Activated CD4-positive, alpha-beta T cell treated with anti-CD3 and anti-CD28 coated beads, Interleukin-2, amount 50 U/mL, for 24 hours (primary cell): ENCODE measurements around the gene MTHFD1L.
"Not testable (repeated sequence)": the region's sequence is repeated elsewhere in the genome, so short reads cannot be mapped to it uniquely, and the experiment has no call there.

Source experiments
- DNase-seq, 2 donors: peaks; one replicate each; pipeline ENCODE4 v3.0.0-alpha.2; 2020; ENCODE audit warnings: low read depth in 1 of 2, low spot score in 1 of 2

MTHFD1L gene

DNA sequence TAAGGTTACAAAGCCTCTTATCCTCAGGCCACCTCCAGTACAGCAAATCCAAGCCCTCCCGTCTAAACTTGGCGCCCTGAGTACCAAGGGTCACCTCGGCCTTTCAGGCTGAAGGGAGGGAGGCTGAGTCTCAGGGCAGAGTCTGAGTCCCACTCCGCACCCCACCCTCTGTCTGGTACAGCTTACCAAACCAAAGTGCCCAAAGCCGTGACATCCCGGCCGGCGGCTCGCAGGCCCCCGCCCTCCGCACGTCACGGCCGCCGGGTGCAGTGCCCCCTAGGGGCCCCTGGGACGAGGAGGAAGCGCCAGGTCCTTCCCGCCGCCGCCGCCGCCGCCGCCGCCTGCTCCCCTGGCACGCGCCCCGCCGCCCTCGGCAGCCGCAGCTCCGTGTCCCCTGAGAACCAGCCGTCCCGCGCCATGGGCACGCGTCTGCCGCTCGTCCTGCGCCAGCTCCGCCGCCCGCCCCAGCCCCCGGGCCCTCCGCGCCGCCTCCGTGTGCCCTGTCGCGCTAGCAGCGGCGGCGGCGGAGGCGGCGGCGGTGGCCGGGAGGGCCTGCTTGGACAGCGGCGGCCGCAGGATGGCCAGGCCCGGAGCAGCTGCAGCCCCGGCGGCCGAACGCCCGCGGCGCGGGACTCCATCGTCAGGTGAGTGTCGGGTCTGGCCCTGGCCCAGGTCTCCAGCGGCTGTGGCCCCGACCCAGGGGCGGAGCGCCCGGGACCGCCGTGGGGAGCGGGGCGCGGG is at the start of gene MTHFD1L:
MTHFD1L (plus strand) TSS at position 297 of the 741 bp plus-strand sequence; CDS start at position 418, 121 bp downstream.
- peak; percentile 54 to 67 for DNase-seq

DNA sequence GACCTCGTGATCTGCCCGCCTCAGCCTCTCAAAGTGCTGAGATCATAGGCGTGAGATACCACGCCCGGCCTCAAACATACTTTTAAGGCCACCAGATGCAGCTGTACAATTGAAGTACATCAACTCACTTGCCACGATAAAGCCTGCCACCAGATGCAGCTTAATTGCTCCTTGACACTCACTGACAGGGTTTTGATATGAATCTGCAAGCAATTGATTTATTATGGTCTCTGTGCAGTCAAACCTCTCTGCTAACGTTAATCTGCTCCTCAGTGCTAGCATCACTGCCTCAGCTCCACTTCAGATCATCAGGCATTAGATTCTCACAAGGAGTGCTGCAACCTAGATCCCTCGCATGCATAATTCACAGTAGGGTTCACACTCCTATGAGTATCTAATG is 48.9 kb upstream of the MTHFD1L start:
- not testable (repeated sequence) for DNase-seq

DNA sequence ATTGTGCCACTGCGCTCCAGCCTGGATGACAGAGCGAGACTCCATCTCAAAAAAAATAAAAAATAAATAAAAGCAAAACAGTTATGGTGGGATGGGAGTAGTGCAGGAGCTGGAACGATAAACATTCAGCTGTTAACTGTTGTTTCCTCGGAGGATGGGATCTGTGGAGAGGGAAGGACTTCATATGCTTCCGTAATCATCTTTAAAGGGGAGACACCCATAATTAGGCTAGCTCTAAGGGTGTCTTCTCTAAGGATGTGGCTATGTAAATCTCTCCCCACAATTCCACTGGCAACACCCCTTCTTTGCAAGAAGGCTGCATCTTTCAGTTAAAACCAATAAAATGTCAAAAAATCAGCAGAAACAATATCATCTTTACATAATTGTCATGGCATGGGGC is 42.6 kb upstream of the MTHFD1L start:
- DNase-seq, result no peak

DNA sequence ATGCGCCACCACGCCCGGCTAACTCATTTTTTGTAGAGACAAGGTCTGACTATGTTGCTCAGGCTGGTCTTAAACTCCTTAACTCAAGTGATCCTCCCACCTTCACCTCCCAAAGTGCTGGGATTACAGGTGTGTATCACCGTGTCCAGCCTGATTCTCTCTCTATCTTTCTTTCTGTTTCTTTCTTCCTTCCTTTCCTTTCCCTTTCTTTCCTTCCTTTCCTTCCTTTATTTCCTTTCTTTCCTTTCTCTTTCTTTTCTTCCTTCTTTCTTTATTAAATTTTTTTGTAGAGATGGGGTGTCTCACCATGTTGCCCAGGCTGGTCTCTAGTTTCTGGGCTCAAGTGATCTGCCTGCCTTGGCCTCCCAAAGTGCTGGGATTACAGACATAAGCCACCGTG is 38.7 kb upstream of the MTHFD1L start:
- DNase-seq, result no peak

DNA sequence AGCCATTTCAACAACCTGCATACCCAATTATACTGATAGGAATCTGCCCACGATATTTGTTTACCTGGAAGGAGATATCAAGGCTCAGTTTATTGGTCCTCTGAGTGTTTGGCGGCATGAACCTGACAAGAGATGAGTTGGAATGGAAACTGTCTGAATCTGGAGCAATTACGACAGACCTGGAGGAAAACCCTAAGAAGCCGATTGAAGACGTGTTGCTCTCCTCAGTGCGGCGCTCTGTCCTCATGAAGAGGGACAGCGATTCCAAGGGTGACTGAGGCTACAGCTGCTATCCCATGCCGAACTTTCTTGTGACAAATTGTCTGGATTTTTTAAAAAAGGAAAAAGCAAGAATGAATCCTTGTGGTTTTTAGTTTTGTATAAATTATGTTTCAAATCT is 37.4 kb upstream of the MTHFD1L start:
- not testable (repeated sequence) for DNase-seq

DNA sequence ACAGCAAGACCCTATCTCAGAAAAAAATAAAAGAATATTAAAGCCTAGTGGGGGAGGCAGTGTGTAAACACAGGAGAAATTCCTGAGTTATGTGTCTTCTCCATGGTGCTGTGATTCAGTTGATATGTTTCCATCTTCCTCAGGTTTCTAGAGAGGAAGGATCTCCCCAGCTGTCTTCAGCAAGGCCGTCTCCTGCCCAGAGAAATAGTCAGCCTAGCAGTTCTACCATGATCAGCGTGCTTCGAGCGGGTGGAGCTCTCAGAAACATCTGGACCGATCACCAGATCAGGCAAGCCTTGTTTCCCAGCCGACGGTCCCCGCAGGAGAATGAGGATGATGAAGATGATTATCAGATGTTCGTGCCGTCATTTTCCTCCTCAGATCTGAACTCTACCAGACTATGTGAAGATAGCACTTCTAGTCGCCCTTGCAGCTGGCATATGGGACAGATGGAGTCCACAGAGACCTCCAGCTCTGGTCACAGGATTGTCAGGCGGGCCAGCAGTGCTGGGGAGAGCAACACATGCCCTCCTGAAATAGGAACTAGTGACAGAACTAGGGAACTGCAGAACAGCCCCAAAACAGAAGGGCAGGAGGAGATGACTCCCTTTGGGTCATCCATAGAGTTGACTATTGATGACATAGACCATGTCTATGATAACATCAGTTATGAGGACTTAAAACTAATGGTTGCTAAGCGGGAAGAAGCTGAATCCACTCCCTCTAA is 34.9 kb upstream of the MTHFD1L start:
- DNase-seq, result no peak

DNA sequence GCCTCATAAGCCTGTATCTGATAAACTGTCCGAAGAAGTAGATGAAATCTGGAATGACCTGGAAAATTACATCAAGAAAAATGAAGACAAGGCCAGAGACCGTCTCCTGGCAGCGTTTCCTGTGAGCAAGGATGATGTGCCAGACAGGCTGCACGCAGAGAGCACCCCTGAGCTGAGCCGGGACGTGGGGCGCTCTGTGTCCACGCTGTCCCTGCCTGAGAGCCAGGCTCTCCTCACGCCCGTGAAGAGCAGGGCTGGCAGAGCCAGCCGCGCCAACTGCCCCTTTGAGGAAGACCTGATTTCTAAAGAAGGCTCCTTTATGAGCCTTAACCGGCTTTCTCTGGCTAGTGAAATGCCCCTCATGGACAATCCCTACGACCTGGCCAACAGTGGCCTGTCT is 33.9 kb upstream of the MTHFD1L start:
- DNase-seq, result no peak

DNA sequence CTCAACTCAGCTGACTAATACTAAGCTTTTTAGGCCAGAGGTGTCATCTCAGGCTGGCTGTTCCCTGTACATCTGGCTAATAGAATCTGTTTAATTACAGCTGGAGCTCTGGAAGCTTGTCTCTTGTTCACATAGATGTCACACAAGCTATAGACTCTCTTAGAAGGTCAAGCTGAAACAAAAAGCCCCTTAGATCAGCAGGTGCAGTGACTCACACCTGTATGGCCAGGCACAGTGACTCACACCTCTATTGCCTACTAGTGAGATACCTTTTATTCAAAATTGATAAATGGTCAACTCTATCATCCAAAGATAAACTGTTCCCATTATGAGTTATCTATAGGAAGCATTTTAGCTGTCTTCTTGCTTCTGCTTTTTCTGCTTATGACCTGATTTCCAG is 29.9 kb upstream of the MTHFD1L start:
- DNase-seq, result no peak

DNA sequence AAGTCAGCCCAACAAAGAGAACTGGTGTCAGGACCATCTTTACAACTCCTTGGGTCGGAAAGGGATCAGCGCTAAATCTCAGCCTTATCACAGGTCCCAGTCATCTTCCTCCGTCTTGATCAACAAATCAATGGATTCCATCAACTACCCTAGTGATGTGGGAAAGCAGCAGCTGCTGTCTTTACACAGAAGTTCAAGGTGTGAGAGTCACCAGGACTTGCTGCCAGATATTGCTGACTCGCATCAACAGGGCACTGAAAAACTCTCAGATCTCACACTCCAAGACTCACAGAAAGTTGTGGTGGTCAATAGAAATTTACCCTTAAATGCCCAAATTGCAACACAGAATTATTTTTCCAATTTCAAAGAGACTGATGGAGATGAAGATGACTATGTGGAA is 25.3 kb upstream of the MTHFD1L start:
- no peak for DNase-seq

DNA sequence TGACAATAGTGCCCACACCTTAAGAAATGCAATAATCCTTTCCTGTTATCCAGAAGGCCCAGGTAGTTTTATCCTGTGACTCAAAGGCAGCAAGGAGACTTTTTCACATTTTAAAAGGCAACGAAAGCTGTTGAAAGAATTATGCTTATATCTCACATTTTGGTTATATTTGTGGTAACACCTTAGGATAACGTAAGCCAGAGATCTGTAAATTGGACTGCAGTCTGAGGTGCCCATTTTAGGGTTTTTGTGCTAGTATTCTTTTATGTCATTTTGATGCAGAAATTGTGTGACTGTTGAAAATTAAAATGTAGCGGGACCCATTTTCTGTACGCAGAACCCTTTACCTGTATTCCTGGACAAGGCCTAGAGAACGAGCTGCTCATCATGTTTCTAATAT is 24.3 kb upstream of the MTHFD1L start:
- DNase-seq, result no peak

DNA sequence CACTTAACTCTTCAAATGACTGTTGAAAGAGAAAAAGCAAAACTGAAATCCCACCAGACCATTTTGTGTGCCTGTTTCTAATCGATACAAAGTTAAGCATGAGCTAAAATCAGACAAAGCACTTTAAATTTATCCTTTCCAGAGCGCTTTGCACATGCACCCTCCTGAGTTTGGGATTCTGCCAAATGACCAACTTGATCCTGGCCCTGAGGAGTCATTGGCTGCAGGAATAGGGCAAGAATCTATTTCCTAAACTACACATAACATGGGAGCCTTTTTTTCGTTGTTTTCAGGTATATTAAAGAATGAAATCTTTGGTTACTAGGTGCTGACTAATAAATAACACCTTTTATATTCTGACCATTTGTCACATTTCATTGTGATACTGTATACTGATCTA is 23.8 kb upstream of the MTHFD1L start:
- DNase-seq, result no peak

DNA sequence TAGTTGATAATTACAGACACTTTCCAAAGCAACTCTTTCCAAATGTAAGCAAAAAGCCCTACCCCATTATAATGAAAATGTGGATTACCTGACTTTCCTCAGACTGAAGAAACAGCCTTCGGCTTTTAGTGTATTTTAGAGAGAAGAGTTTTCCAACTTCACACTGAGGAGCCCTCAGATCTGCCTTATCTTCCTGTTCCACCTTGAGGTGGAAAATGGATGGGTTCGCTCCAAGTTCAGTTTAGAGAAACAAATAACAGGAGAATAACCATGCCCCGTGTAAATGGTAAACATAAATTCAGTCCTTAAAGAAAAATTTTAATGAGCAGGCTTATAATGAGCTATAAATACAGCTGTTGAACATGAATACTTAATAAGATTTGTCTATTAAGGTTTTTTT is 21.1 kb upstream of the MTHFD1L start:
- no peak for DNase-seq

DNA sequence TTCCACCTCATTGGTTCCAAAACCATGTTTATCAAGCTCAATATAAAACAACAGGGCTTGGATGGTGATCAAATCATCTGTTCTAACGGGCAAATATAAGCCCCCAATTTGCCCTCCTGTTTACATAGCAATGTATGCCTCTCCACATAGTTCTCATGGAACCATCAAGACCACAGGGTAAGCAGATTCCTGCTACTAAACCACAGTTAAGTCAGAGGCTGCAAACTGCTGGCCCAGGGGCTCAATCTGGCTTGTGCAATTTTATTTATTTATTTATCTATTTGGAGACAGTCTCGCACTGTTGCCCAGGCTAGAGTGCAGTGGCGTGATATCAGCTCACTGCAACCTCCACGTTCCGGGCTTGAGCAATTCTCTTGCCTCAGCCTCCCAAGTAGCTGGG is 18.9 kb upstream of the MTHFD1L start:
- DNase-seq, result no peak

DNA sequence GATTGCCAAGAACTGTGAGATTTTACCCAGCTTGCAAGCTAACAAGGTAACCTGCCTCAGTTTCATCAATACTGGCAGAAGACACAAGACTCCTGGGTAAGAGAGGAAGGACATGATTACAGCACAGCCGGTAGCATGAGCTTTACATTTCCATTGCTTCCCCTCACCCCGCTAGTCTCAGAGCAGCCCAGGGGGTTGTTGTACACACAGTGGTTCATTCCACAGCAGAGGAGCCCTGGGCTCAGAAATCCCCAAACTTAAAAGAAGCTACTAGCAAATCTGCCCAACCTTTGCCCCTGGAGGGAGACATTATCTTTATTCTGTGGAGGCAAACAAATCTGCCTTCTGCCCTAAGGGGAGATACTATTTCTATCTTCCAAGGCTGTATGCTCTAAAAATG is 17.1 kb upstream of the MTHFD1L start:
- DNase-seq, result no peak

DNA sequence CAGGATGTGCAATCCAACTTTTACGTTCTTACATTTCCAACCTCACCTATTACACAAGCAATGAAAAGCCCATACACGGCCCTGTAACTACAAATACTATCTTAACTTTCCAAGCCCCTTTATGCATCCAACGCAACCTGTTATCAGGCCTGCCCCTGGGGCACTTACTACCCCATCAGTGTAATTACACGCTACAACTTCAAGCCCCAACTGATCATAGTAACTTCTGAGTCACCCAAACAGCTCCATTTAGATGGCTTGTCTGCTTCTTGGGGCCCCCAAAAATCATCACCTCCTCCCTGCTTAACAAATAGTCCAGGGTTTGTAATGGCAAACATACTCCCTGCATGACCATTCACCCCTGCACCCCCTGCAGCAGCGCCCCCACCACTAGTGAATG is 11.1 kb upstream of the MTHFD1L start:
- not testable (repeated sequence) for DNase-seq

DNA sequence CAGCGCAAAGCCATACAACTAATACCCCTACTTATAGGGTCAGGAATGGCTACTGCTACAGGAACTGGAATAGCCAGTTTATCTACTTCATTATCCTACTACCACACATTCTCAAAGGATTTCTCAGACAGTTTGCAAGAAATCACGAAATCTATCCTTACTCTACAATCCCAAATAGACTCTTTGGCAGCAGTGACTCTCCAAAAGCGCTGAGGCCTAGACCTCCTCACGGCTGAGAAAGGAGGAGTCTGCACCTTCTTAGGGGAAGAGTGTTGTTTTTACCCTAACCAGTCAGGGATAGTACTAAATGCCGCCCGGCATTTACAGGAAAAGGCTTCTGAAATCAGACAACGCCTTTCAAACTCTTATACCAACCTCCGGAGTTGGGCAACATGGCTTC is 10.3 kb upstream of the MTHFD1L start:
- DNase-seq, result not testable (repeated sequence)

DNA sequence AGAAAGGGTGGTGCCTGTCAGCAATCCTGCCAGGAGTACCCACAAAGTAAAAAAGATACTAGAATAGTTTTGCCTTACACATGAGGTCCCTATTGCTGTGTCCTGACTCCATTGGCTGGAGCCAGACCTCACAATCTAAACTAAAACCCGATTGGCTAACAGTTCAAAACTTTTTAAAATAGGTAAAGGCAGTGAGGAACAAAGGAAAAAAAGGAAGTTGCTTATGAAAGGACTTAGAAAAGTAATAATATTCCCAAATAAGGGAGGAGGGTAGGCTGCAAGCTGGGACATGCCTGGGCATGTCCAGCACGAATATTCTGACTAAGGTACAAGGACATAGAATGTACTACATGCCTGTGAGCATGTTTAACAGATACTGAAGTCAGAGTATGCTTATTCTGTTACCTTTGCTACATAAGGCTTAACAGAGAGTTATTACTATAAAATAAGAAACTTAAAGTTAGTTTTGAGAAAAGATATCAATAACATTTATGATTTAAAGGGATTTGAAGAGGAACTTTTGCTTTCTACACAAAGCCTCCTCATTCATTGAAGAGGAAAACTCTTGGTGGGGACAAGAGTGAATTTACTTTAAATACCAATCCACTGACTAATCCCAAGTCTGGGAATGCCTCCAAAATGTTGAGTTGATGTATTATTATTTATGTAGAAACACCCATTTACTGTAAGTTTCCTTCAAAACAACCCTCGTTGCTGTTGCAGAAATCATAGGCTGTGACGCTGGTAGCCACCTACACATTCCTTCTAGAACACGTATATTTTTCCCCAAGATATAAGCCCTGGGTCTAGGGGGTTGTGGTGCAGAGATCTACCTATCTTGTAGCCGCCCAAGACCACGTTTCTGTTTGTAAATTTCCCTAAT is 8.2 kb upstream of the MTHFD1L start:
- DNase-seq, result no peak

DNA sequence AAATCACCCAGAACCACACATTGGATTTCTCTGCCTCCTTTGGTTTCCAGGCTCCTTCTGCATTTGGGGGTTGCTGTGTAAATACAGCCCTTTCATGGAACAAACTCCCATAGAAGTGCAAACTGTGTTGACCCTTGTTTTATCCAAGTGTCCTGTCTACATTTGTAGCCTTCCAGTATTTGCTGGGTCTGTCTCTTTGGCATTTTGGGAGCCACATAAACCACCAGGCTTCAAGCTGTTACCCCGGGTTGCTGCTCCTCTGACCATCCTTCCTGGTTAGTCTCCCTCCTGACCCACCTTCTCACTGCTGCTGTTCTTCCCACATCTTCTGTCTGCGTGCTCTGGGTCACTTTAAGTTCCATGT is 7.6 kb upstream of the MTHFD1L start:
- DNase-seq, result no peak

DNA sequence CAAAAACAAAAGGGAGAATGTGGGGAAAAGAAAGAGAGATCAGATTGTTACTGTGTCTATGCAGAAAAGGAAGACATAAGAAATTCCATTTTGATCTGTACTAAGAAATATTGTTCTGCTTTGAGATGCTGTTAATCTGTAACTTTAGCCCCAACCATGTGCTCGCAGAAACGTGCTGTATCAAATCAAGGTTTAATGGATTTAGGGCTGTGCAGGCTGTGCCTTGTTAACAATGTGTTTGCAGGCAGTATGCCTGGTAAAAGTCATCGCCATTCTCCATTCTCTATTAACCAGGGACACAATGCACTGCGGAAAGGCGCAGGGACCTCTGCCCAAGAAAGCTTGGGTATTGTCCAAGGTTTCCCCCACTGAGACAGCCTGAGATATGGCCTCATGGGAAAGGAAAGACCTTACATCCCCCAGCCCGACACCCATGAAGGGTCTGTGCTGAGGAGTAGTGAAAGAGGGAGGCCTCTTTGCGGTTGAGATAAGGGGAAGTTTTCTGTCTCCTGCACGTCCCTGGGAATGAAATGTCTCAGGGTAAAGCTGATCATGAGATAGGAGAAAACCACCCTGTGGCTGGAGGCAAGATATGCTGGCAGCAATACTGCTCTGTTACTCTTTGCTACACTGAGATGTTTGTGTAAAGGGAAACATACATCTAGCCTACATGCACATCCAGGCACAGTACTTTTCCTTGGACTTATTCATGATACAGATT is 3.9 kb upstream of the MTHFD1L start:
- DNase-seq, result not testable (repeated sequence)

DNA sequence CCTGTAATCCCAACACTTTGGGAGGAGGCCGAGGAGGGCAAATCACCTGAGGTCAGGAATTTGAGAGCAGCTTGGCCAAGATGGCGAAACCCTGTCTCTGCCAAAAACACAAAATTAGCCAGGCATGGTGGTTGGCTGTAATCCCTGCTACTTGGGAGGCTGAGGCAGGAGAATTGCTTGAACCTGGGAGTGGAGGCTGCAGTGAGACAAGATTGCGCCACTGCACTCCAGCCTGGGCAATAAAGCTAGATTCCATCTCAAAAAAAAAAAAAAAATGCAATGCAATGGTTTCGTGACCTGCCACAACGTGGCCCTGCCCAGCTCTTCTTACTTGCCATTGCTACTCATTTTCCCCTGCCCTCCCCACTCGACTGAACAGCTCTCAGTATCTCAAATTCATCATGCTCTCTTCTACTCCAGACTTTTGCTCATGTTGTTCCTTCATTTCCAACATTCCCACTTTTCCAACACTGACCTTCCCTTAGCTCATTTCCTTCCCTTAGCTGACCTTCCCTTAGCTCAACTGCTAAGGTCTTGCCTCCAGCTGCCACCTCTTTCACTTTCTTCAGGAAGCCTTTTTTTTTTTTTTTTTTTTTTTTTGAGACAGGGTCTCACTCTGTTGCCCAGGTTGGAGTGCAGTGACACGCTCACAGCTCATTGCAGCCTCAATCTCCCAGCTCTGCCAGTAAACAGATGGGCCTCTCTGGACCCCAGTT is 2.1 kb upstream of the MTHFD1L start:
- DNase-seq, result no peak

DNA sequence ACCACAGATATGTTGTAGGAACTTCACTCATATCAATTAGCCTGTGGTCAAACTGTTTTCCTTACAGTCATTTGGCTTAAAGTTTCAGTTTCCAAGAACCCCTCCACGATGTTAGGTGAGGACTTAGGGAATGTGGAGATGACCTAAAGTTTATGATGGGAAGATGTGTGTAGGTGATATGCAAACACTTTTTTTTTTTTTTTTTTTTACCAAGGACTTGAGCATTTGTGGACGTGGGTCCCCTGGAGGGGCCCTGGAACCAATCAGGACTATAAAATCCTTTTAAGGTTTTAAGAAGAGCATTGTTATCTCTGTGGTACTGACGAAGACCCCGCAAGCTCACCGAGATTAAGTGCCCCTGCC is 478 bp upstream of the MTHFD1L start:
- no peak for DNase-seq
